SU-DHL-6 (cell line): ENCODE data around the gene TM4SF20.

ENCODE experiments used
- EZH2phosphoT487 ChIP-seq: fragments of 200-600 bp; sonication (generic), shearing (Covaris generic); conservative IDR thresholded peaks from 2 replicates; pipeline ENCODE4 v1.6.1; 2018; ENCODE audit warnings: mild to moderate bottlenecking, antibody characterized with exemption, low read length, moderate library complexity, mixed read lengths
- TF ChIP-seq, protein P1 (sequence below): fragments of 200-600 bp; sonication (generic); IDR thresholded peaks from one replicate; pipeline ENCODE4 v1.5.1; 2017; ENCODE audit warnings: antibody characterized with exemption, mild to moderate bottlenecking, low read length, moderate library complexity; ENCODE audit not compliant: insufficient read depth, poor library complexity, severe bottlenecking

GRCh38 chr2:227370092-227370491, 9.0 kb downstream of the TM4SF20 start:
- TF ChIP-seq, protein P1, sequence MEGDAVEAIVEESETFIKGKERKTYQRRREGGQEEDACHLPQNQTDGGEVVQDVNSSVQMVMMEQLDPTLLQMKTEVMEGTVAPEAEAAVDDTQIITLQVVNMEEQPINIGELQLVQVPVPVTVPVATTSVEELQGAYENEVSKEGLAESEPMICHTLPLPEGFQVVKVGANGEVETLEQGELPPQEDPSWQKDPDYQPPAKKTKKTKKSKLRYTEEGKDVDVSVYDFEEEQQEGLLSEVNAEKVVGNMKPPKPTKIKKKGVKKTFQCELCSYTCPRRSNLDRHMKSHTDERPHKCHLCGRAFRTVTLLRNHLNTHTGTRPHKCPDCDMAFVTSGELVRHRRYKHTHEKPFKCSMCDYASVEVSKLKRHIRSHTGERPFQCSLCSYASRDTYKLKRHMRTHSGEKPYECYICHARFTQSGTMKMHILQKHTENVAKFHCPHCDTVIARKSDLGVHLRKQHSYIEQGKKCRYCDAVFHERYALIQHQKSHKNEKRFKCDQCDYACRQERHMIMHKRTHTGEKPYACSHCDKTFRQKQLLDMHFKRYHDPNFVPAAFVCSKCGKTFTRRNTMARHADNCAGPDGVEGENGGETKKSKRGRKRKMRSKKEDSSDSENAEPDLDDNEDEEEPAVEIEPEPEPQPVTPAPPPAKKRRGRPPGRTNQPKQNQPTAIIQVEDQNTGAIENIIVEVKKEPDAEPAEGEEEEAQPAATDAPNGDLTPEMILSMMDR = no peak
- no peak for TF ChIP-seq EZH2phosphoT487
